SKM-1 (cell line): Measurements from ENCODE around the gene FBLL1.
A peak's percentile ranks its signal among the peaks of the same experiment; 100 is the strongest.
"Not testable (repeated sequence)": the region's sequence is repeated elsewhere in the genome, so short reads cannot be mapped to it uniquely, and the experiment has no call there.

Experiments used
- DNase-seq: peaks from one replicate; lab custom pipeline; 2025; ENCODE audit not compliant: unreplicated experiment; lab: John Stamatoyannopoulos, UW

FBLL1 gene

GRCh38 chr5:168550656-168551055 is 21.6 kb downstream of the FBLL1 start:
- no peak for DNase-seq

- no peak for DNase-seq
Measured at GRCh38 chr5:168552146-168552545, 23.0 kb downstream of the FBLL1 start.

GRCh38 chr5:168553377-168554130 is 24.4 kb downstream of the FBLL1 start:
- DNase-seq, result no peak

- no peak for DNase-seq
Measured at GRCh38 chr5:168557389-168557788, 28.3 kb downstream of the FBLL1 start.

GRCh38 chr5:168562279-168562678 is 33.2 kb downstream of the FBLL1 start:
- DNase-seq, result no peak

- DNase-seq, result no peak
Measured at GRCh38 chr5:168563959-168564358, 34.9 kb downstream of the FBLL1 start.

GRCh38 chr5:168568738-168569137 is 39.6 kb downstream of the FBLL1 start:
- no peak for DNase-seq

GRCh38 chr5:168570490-168571328 is 41.6 kb downstream of the FBLL1 start:
- DNase-seq, result no peak

- not testable (repeated sequence) for DNase-seq
Measured at GRCh38 chr5:168573663-168574062, 44.6 kb downstream of the FBLL1 start.

GRCh38 chr5:168574156-168574555 is 45.1 kb downstream of the FBLL1 start:
- DNase-seq, result not testable (repeated sequence)

- DNase-seq, result no peak
Measured at GRCh38 chr5:168575391-168576372, 46.6 kb downstream of the FBLL1 start.

GRCh38 chr5:168578006-168578405 is 48.9 kb downstream of the FBLL1 start:
- no peak for DNase-seq

- peak; percentile 54 for DNase-seq
Measured at GRCh38 chr5:168578538-168579487, 49.7 kb downstream of the FBLL1 start, which contains the start of gene PANK3. Gene PANK3, minus strand, starts transcription at chr5:168579368. Its CDS starts 85 bp downstream, at chr5:168579283.

GRCh38 chr5:168579488-168580226 is 50.6 kb downstream of the FBLL1 start:
- DNase-seq, result peak; percentile 96

- no peak for DNase-seq
Measured at GRCh38 chr5:168580227-168580508, 51.1 kb downstream of the FBLL1 start.
